ENCODE results near the gene RAB31. TPM values are rescaled to one million over a fixed set of nuclear protein-coding genes. Genes with fewer than 3 reads are reported as not detected.

RAB31 gene
- polyA plus RNA-seq, 1 of the 3 experiments (the other 2 are of a cell fraction), result 23.0 TPM

GRCh38 chr18:9809697-9810096, 101.6 kb downstream of the RAB31 start:
- Histone ChIP-seq H3K4me3 (ENCODE audit: low read depth in 2 of 2, low read length in 1 of 2) (no peak overlapping the region), H3K9ac (no peak overlapping the region), H3K4me1 (ENCODE audit: control insufficient read depth in 1 of 2, insufficient read depth in 2 of 2, low read depth in 1 of 2, low read length in 1 of 2) (peaks cover 4 to 20% of the 10 kb centered on the region in 2 experiments; a peak in 3 of 4 replicates), H3K9me3 (no peaks in the 10 kb centered on the region), H3K4me2 (no peak overlapping the region), H2AFZ (ENCODE audit: low read depth) (no peak overlapping the region), H4K20me1 (ENCODE audit: insufficient read depth) (no peaks in the 10 kb centered on the region), H3K27ac (ENCODE audit: low read depth in 2 of 2, low read length in 1 of 2) (no peak overlapping the region; a peak in 1 of 4 replicates), H3K9me2 (no peaks in the 10 kb centered on the region), H3F3A (replicated peaks; ENCODE audit: insufficient read depth) (peaks cover 9% of the 10 kb centered on the region), H3K27me3 (ENCODE audit: insufficient read depth) (no peaks in the 10 kb centered on the region), H3K36me3 (replicated peaks in 1 of 2; ENCODE audit: control insufficient read depth in 1 of 2, insufficient read depth in 2 of 2, low read length in 1 of 2) (peaks cover 0 to 3% of the 10 kb centered on the region in 2 experiments), H3K79me2 (ENCODE audit: insufficient read depth) (no peaks in the 10 kb centered on the region)
- POLR2A ChIA-PET, result no interaction called here
- TF ChIP-seq RCOR1 (IDR thresholded peaks at IDR 0.05; ENCODE audit: low read length), result no peak
- TF ChIP-seq RAD21 (IDR thresholded peaks at IDR 0.05; ENCODE audit: low read length), result no peak
- no peak for TF ChIP-seq PBX3 (IDR thresholded peaks at IDR 0.05)
- no peak for TF ChIP-seq TCF12 (IDR thresholded peaks at IDR 0.05)
- TF ChIP-seq JUND (IDR thresholded peaks at IDR 0.05), result no peak
- TF ChIP-seq MXI1 (IDR thresholded peaks at IDR 0.05; ENCODE audit: low read depth, low read length), result no peak
- no peak for TF ChIP-seq TAF1 (IDR thresholded peaks at IDR 0.05; ENCODE audit: borderline replicate concordance, low read depth, low read length)
- TF ChIP-seq RXRA (IDR thresholded peaks at IDR 0.05; ENCODE audit: borderline replicate concordance, low read depth), result no peak
- CTCF ChIA-PET, result interaction anchor here (0.7 kb wide), 1 partner anchor 9 kb away, joined by 3 read pairs; no protein-coding TSS in a partner anchor
- 96% methylated on average over 6 of the region's 6 CpGs for WGBS (ENCODE audit: low lambda C conversion rate)
- no peak for DNase-seq

- peaks cover 0 to 3% of the 10 kb centered on the region in 2 experiments for H3K36me3 ChIP-seq (replicated peaks in 1 of 2; ENCODE audit: control insufficient read depth in 1 of 2, insufficient read depth in 2 of 2, low read length in 1 of 2)
- no peak overlapping the region for H3K27ac ChIP-seq (ENCODE audit: low read depth in 2 of 2, low read length in 1 of 2)
- H3K79me2 ChIP-seq (ENCODE audit: insufficient read depth), result no peaks in the 10 kb centered on the region
- H4K20me1 ChIP-seq (ENCODE audit: insufficient read depth), result no peaks in the 10 kb centered on the region
- 89% methylated on average over 4 of the region's 4 CpGs for WGBS (ENCODE audit: low lambda C conversion rate)
- H2AFZ ChIP-seq (ENCODE audit: low read depth), result no peak overlapping the region
- TF ChIP-seq TEAD4 (IDR thresholded peaks at IDR 0.05; ENCODE audit: borderline replicate concordance, insufficient read depth) (no peak), CTCF (IDR thresholded peaks at IDR 0.05) (no peak), MEF2A (IDR thresholded peaks at IDR 0.05; ENCODE audit: borderline replicate concordance, low read depth) (no peak)
- no peak overlapping the region for H3K4me2 ChIP-seq
- peaks cover 4 to 24% of the 10 kb centered on the region in 2 experiments; a peak in 3 of 4 replicates for H3K4me1 ChIP-seq (ENCODE audit: control insufficient read depth in 1 of 2, insufficient read depth in 2 of 2, low read depth in 1 of 2, low read length in 1 of 2)
- H3F3A ChIP-seq (replicated peaks; ENCODE audit: insufficient read depth), result peaks cover 12% of the 10 kb centered on the region
- no peaks in the 10 kb centered on the region for H3K27me3 ChIP-seq (ENCODE audit: insufficient read depth)
- no peak overlapping the region for H3K9ac ChIP-seq
- POLR2A ChIA-PET, result no interaction called here
- H3K9me2 ChIP-seq, result no peaks in the 10 kb centered on the region
- H3K9me3 ChIP-seq, result no peaks in the 10 kb centered on the region
- CTCF ChIA-PET, result interaction anchor here (0.7 kb wide), 1 partner anchor 10 kb away, joined by 3 read pairs; no protein-coding TSS in a partner anchor
- no peak overlapping the region for H3K4me3 ChIP-seq (ENCODE audit: low read depth in 2 of 2, low read length in 1 of 2)
- no peak for DNase-seq
Observed at GRCh38 chr18:9810299-9810698, 102.2 kb downstream of the RAB31 start.

Measured in SK-N-SH (cell line).